AG09309 (cell line): Measurements from ENCODE around the gene LRRC7.

Experiments used
- DNase-seq: peaks from one replicate; pipeline ENCODE4 v3.0.0-alpha.2; 2010; ENCODE audit warnings: low read depth
- H3K4me3 ChIP-seq: 2 replicates; pipeline ENCODE4 v1.5.1; 2011; ENCODE audit warnings: mild to moderate bottlenecking, low read depth, low read length, moderate library complexity; ENCODE audit not compliant: control insufficient read depth
- TF ChIP-seq, protein P1 (sequence below): IDR thresholded peaks from 2 replicates; pipeline ENCODE4 v1.5.1; 2011; ENCODE audit warnings: mild to moderate bottlenecking, low read depth, low read length, inconsistent platforms; ENCODE audit not compliant: insufficient read depth, control insufficient read depth; ENCODE audit errors: missing control alignments

Gene LRRC7

DNA sequence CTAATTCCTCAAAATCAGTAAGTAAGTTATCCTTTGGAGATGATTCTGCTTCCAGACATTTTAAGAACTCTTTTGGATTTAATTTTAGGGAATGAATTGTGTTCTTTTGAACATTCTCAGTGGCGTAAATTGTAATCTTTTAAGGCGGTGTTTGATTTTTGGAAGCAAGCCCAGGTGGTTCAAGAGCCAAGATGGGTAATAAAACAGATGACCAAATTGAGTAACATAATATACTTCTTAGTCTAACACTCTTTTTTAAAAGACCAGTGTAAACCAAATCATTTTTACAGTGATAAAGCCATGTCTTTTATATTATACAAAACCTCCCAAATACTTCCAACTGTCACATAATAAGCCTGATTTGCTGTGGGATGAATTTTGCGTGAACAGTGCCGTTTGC, 503.9 kb downstream of the LRRC7 start:
- peak; percentile 50 for DNase-seq
- TF ChIP-seq, protein P1, sequence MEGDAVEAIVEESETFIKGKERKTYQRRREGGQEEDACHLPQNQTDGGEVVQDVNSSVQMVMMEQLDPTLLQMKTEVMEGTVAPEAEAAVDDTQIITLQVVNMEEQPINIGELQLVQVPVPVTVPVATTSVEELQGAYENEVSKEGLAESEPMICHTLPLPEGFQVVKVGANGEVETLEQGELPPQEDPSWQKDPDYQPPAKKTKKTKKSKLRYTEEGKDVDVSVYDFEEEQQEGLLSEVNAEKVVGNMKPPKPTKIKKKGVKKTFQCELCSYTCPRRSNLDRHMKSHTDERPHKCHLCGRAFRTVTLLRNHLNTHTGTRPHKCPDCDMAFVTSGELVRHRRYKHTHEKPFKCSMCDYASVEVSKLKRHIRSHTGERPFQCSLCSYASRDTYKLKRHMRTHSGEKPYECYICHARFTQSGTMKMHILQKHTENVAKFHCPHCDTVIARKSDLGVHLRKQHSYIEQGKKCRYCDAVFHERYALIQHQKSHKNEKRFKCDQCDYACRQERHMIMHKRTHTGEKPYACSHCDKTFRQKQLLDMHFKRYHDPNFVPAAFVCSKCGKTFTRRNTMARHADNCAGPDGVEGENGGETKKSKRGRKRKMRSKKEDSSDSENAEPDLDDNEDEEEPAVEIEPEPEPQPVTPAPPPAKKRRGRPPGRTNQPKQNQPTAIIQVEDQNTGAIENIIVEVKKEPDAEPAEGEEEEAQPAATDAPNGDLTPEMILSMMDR: no peak
- no peak overlapping the region for H3K4me3 ChIP-seq

DNA sequence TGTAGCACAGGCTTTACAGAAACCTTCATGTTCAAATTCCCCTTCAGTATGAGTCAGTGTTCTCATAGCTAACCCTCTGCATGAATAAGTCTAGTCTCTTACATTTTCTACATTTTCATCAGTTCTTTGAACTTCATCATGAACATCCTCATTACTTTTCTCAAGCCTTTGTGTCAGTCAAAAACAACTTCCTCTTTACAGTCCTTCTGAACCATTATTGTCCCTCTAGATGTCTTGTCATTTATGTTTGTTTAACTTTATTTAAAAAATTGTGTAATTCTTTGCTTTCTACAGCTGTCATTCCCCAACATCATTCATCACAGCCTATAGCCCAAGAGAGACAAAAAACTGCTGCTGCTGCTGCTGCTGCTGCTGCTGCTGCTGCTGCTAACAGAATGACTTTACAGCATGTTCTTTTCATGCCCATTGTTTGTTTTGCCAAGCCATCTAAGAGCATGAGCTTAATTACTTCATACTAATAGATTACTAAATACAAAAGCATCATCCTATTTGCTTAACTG, 504.6 kb downstream of the LRRC7 start:
- DNase-seq: peak; percentile 13
- TF ChIP-seq, protein P1: no peak
- H3K4me3 ChIP-seq: no peak overlapping the region

DNA sequence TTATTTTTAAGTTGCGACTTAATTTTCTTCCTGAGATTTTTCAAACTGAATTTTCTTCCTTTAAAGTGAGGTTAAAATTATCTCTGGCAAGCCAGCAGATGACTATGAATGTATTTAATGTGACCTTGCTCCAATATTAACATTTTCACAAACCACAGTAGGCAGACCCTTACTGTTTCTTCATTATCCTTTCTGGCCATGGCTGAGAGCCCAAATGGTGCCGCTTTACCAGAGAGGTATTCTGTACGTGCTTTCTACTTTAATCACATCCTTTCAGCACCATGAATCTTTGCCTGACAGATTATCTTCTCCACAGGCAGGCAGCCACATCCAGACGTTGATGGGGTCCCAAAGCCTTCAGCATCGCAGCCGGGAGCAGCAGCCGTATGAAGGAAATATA, 508.0 kb downstream of the LRRC7 start:
- DNase-seq: no peak
- TF ChIP-seq, protein P1: no peak
- no peak overlapping the region for H3K4me3 ChIP-seq

DNA sequence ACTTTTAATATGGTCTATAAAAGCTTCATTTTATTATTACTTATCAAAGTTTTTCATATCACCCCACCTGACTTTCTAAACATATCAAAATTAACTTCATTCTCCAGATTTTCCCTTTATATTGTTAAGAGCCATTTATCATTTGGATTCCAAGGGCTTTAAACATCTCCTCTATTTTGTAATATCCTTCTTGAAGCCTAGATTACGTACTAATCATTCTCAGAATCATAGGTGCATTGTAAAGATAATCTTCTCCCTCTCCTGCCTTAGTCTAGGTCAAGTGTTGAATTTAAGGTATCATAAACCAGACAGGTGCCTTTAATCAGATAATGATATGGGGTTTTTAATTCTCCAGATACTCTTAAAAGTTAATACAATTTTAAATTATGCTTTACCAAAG, 509.3 kb downstream of the LRRC7 start:
- TF ChIP-seq, protein P1: no peak
- DNase-seq: no peak
- H3K4me3 ChIP-seq: no peak overlapping the region

DNA sequence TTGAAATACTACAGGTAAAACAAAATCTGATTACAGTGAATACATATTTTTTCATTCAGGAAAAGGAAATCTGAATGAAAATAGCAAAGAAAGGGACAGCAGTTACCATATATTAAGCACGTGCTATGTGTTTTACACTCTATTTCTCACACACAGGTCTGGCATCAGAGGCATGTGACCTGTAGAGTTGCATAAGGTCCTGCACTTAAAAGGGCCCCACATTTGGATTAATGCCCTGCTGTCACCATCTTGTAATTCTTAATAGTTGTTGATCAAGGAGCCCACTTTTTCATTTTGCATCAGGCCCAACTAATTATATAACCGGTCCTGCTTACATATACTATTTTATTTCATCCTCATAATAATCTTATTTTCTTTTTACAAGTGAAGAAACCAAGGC, 511.8 kb downstream of the LRRC7 start:
- TF ChIP-seq, protein P1: no peak
- no peak for DNase-seq
- H3K4me3 ChIP-seq: no peak overlapping the region

DNA sequence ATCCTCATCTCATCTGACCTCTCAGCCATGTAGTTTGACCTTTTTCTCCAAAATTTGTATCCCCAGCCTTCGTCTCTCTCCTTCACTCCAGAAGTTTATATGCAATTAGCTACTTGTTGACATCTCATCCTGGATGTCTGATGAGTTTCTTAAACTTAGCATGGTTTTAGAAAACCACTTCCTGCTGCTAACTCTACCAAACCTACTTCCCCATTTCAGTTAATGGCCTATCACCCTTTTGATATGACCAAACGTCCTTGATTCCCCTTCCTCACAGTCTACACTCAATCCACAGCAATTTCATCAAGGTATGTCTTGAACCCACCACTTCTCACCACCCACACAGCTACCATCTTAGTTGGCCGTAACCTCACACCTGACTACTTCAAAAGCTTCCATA, 515.8 kb downstream of the LRRC7 start:
- no peak for DNase-seq
- H3K4me3 ChIP-seq: no peak overlapping the region
- TF ChIP-seq, protein P1: no peak

DNA sequence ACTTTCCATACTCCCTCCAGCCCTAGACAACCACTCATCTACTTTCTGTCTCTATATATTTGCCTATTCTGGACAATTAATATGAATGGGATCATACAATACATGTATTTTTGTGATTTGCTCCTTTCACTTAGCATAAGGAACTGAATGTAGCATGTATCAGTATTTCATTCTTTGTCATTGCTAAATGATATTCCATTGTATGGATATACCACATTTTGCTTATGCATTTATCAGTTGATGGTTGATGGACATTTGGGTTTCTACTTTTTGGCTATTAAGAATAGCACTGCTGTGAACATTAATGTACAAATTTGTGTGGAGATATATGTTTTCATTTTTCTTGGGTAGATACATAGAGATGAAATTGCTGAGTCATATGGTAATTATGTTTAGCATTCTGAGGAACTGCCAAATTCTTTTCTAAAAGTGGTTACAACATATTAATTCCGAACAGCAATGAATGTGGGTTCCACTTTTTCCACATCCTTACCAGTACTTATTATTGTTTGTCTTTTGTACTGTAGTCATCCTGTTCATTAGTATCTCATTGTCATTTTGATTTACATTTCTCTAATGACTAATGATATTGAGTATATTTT, 516.7 kb downstream of the LRRC7 start:
- H3K4me3 ChIP-seq: no peak overlapping the region
- TF ChIP-seq, protein P1: no peak
- no peak for DNase-seq
